NK-92 (cell line): Measurements from ENCODE around the gene SLFN12L.

ENCODE experiments used
- DNase-seq: peaks from one replicate; lab custom pipeline; 2025; ENCODE audit not compliant: unreplicated experiment; lab: John Stamatoyannopoulos, UW

SLFN12L gene

DNA sequence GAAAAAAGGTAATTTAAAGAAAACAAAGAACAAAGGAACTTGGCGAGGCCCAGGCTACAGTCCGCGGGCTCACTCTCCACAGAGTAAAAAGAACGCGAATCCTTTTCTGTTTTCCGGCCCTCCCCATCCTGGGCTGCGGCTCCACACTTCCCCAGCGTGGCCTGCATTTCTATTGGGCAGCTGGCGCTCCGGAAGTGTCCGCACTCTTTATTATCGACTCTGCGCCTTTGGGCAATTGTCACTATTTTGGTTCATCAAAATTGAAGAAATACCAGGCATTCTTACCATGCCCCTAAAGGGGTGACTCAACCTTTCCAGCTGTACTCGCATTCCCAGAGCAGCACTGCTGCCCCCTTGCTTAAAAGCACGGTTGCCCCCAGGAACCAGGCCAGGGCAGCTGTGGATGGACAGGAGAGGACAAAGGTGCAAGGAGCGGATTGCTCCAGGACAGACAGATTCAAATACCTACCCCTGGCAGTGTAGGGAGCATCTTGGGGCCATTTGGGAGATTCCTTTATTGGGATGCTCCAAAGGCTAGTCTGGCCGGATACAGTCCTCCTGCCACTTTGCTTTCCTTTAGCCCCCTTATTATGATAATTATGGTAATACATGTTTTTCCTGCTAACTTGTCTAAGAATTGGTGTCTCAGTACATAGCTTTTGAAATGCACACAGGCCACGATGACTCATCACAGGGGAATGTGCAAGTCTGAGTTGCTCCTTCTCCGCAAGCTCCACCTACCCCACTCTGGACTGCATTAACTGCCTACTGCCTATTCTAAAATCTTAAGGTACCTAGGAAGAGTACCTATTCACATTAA, 104.2 kb downstream of the SLFN12L start:
- DNase-seq: no peak

DNA sequence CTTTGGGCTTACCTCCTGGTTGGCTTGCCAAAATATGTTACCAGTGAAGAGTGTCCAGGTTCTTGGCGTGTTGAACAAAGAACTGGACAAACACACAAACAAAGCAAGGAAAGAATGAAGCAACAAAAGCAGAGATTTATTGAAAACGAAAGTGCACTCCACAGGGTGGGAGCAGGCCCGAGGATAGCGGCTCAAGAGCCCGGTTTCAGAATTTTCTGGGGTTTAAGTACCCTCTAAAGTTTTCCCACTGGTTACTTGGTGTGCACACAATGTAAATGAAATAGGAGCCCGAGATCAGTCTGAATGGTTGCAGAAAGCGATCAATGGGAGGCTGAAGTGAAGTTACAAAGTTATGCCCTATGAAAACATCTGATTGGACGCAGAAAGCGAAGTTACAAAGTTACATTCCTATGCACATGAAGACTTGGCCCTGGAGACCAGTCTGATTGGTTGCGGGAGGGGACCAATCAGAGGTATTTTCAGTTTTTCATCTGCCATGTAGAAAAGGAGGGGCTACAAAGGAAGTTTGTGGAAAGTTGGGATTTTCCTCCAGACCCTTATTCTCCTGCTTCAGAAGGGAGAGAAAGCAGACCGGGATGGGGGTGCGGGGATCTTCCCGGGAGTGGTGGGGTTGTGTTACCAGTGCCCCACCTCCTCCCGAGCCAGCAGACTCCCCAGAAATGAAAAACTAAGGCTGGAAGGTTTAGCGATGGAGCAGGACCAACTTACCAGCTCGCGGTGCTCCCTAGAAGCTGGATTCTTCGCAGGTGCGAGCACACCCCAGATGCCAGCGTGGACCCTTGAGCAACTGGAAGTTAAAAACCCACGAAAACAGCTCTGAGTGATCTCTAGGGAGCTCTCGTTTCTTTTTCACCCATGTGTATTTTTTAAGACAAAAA, 105.1 kb downstream of the SLFN12L start, which contains the start of gene SLFN12:
SLFN12 (minus strand) TSS at position 325 of the 899 bp plus-strand sequence. CDS start 9,472 bp downstream, outside the sequence.
- DNase-seq: no peak

DNA sequence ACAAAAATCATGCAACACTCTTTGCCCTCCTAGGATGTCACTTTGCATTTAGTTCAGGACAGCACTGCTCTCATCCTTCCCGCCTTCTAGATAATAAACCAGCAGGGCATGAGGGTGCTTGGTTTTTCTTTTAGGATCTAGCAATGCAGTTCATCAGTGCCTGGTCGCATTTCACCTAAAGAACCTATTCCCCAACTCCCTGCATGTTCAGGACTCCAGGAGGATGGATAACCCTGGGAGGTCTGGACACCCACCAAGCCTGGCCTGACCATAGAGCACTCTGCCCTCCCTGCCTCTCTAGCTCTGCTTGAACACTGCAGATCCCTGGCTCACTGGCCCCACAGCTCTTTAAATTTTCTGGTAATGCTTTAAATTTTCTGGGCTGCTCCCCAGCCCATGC, 107.8 kb downstream of the SLFN12L start:
- no peak for DNase-seq

DNA sequence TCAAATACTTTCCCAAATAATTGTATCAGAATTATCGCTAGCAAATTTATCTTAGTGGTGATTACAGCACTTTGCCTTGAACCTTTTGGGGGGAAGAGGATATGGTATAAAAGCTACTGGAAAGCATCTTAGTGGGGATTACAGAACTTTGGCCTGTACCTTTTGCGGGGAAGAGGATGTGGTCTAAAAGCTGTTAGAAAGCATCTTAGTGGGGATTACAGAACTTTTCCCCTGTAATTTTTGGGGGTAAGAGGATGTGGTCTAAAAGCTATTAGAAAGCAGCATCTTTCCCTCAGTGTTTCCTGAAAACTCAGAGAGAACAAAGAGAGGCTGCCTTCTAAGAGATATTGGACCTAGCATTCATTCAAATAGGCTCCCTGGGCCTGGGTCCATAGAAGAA, 109.2 kb downstream of the SLFN12L start:
- no peak for DNase-seq

DNA sequence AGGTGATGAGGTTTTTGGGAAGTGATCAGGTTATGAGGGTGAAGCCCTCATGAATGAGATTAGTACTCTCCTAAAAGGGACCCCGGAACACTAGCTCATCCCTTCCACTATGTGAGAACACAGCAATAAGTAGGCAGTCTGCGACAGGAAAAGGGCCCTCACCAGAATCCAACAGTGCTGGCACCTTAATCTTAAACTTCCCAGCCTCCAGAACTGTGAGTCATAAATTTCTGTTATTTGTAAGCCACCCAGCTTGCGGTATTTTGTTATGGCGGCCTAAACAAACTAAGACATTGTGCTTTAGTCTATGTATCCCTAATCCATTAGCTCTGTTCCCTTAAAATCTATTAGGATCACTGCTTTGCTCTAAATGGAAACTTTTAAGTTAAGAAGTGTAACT, 113.7 kb downstream of the SLFN12L start:
- DNase-seq: no peak
